Lower leg skin (tissue), 4 donors: ENCODE measurements around the gene PDK2. TPM values are rescaled to one million over a fixed set of nuclear protein-coding genes. Genes with fewer than 3 reads are reported as not detected.

Experiments used
- DNase-seq, 2 donors: peaks; one replicate each; pipeline ENCODE4 v3.0.0-alpha.2; 2019; ENCODE audit warnings: low spot score in 2 of 2
- H3K4me3 ChIP-seq: fragments of 200-600 bp; sonication (generic); 2 replicates; pipeline ENCODE4 v1.5.1; 2017; ENCODE audit warnings: mild to moderate bottlenecking, low read depth; ENCODE audit not compliant: poor library complexity, severe bottlenecking
- CTCF ChIP-seq, 3 donors: fragments of 450-650 bp; IDR thresholded peaks; one replicate each; pipeline ENCODE4 v1.5.1; 2016; ENCODE audit warnings: antibody characterized with exemption in 3 of 3, mild to moderate bottlenecking in 3 of 3, moderate library complexity in 2 of 3
- POLR2A ChIP-seq, 2 donors: fragments of 450-650 bp; IDR thresholded peaks; one replicate each; pipeline ENCODE4 v1.6.1; 2016 to 2017; ENCODE audit warnings: antibody characterized with exemption in 2 of 2, mild to moderate bottlenecking in 1 of 2, moderate library complexity in 1 of 2
- WGBS, 2 donors: methylation state at CpG; one replicate each; pipeline ENCODE4 v1.1.5; 2018; 5-methylcytosine and 5-hydroxymethylcytosine counted together
- intact Hi-C: fragments of 100-400 bp; cut with DNase I; formaldehyde crosslinking; loops from one replicate; pipeline ENCODE4 v1.15.0; 2023; ENCODE audit warnings: low total_unique reads
- total RNA-seq, 4 donors: library from RNA; depleted of rRNA; stranded (reverse); fragments of >200 nt; gene quantifications; one replicate each; pipeline ENCODE4 v1.1.0, GENCODE V29; 2016

Gene PDK2
- total RNA-seq, 4 donors from 2014 or later = 35.6 to 86.6 (median 57.0) TPM

- H3K4me3 ChIP-seq = peak overlapping the region; percentile 47
- DNase-seq = peak; percentile 38 to 93
- WGBS, 2 donors = 0 to 2% methylated on average over 10 to 26 of the region's 64 CpGs
- TF ChIP-seq CTCF (IDR thresholded peaks at IDR 0.05) (no peak), POLR2A (IDR thresholded peaks at IDR 0.05) (no peak)
- intact Hi-C loops = no loop called here
Measured at GRCh38 chr17:50056217-50056960, 38.8 kb upstream of the PDK2 start.

- peak overlapping the region; percentile 47 for H3K4me3 ChIP-seq
- 16% methylated on average over 12 to 15 of the region's 15 CpGs for WGBS, 2 donors
- TF ChIP-seq POLR2A (IDR thresholded peaks at IDR 0.05) = no peak
- TF ChIP-seq CTCF (IDR thresholded peaks at IDR 0.05) = no peak
- intact Hi-C loops = no loop called here
- no peak for DNase-seq
Measured at GRCh38 chr17:50056961-50057330, 38.2 kb upstream of the PDK2 start.

GRCh38 chr17:50057521-50057991 is 37.6 kb upstream of the PDK2 start:
- TF ChIP-seq CTCF (IDR thresholded peaks at IDR 0.05) (no peak), POLR2A (IDR thresholded peaks at IDR 0.05) (no peak)
- WGBS, 2 donors = 59 to 66% methylated on average over 8 to 9 of the region's 9 CpGs
- DNase-seq = no peak
- intact Hi-C loops = no loop called here
- H3K4me3 ChIP-seq = no peak overlapping the region

GRCh38 chr17:50058296-50058953 is 36.7 kb upstream of the PDK2 start:
- 53 to 64% methylated on average over 10 of the region's 10 CpGs for WGBS, 2 donors
- intact Hi-C loops = no loop called here
- TF ChIP-seq POLR2A (IDR thresholded peaks at IDR 0.05) (no peak), CTCF (IDR thresholded peaks at IDR 0.05) (no peak)
- DNase-seq = no peak
- no peak overlapping the region for H3K4me3 ChIP-seq

- H3K4me3 ChIP-seq = no peak overlapping the region
- no peak for DNase-seq
- WGBS, 2 donors = 40 to 57% methylated on average over 4 of the region's 4 CpGs
- intact Hi-C loops = no loop called here
- TF ChIP-seq CTCF (IDR thresholded peaks at IDR 0.05) = no peak
- TF ChIP-seq POLR2A (IDR thresholded peaks at IDR 0.05) = no peak
Measured at GRCh38 chr17:50059256-50059655, 35.9 kb upstream of the PDK2 start.
